Large intestine (tissue), 3 donors: ENCODE results near the gene TTLL4. TPM values are rescaled to one million over a fixed set of nuclear protein-coding genes. Genes with fewer than 3 reads are reported as not detected.
A peak's percentile ranks its signal among the peaks of the same experiment; 100 is the strongest.

ENCODE experiments used
- DNase-seq, 2 donors: peaks; one replicate each; pipeline versions ENCODE4 v3.0.0 to v3.0.0-alpha.2; 2013
- H3K27ac ChIP-seq: one replicate; pipeline ENCODE4 v1.5.1; 2013; ENCODE audit warnings: low read length
- H3K27me3 ChIP-seq: 2 replicates; pipeline ENCODE4 v1.6.1; 2013; ENCODE audit warnings: low read length; ENCODE audit not compliant: control insufficient read depth, insufficient read depth
- H3K36me3 ChIP-seq: 2 replicates; pipeline ENCODE4 v1.6.1; 2013; ENCODE audit warnings: low read length; ENCODE audit not compliant: control insufficient read depth, insufficient read depth
- H3K4me1 ChIP-seq: one replicate; pipeline ENCODE4 v1.6.1; 2013; ENCODE audit warnings: low read length; ENCODE audit not compliant: control insufficient read depth, insufficient read depth
- H3K4me3 ChIP-seq: one replicate; pipeline ENCODE4 v1.5.1; 2013; ENCODE audit warnings: low read length
- H3K9me3 ChIP-seq: one replicate; pipeline ENCODE4 v1.6.1; 2013; ENCODE audit warnings: mild to moderate bottlenecking, low read depth, low read length, moderate library complexity; ENCODE audit not compliant: control insufficient read depth
- WGBS: methylation state at CpG from one replicate; pipeline ENCODE4 v1.1.5; 2013; ENCODE audit warnings: low lambda C conversion rate; ENCODE audit not compliant: insufficient coverage; 5-methylcytosine and 5-hydroxymethylcytosine counted together
- polyA plus RNA-seq: library from polyadenylated mRNA; unstranded; fragments of 120-200 nt; gene quantifications from one replicate; pipeline ENCODE4 v1.2.1, GENCODE V29; 2013

TTLL4 gene
- polyA plus RNA-seq, 1 donor, result 31.7 TPM

DNA sequence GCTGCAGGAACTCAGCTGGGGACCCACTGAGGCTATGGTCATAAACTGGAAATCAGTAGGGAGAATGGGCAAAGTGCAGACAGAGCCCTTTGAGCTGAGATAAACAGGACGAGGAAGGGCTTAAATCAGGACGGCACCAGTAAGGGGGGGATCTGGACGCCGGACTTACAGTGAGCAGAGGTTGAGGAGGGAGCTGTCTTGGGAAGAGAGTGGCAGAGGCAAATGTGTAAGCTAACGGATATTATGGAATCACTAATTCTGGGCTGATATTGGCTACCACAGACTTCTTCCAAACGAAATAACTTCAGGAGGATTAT lies 71.9 kb downstream of the TTLL4 start:
- Histone ChIP-seq H3K36me3 (no peaks in the 10 kb centered on the region), H3K27ac (peak overlapping the region; percentile 93), H3K27me3 (no peaks in the 10 kb centered on the region), H3K9me3 (peaks cover 2% of the 10 kb centered on the region), H3K4me3 (peak overlapping the region; percentile 68), H3K4me1 (peaks cover 43% of the 10 kb centered on the region)
- peak; percentile 86 to 94 for DNase-seq
- no CpG with 5 or more reads among the region's 6 CpGs for WGBS

DNA sequence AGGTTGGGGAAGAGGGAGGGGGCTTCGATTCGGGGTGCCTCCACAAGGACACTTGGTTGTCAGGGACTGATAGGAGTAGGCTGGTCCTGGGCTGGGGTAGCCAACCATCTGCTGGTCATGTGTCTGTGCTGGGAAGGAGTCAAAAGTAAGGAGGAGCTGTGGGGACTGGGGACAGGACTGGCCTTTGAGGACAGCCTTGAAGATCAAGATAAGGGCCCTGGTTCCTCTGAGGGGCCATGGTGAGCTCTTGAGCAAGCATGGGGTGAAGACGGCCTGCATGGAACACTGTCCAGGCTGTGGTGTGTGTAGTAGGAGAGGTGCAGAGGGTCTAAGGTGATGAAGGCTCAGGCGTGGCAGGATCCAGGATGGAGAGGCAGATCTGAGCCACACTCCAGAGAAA lies 73.1 kb downstream of the TTLL4 start:
- WGBS, result 60% methylated on average over 1 of the region's 4 CpGs
- H3K4me3 ChIP-seq, result peak overlapping the region; percentile 68

DNA sequence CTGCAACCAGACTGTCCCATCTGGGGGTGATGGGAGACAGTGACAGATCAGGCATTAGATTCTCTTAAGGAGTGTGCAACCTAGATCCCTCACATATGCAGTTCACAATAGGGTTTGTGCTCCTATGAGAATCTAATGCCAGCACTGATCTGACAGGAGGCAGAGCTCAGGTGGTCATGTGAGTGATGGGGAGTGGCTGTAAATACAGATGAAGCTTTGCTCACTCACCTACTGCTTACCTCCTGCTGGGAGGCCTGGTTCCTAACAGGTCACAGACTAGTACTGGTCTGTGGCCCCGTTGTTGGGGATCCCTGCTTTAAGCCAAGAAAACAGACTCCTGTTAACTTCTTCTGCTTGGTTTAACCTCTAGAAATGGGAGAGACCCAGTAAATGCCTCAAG lies 74.5 kb downstream of the TTLL4 start:
- no CpG with 5 or more reads among the region's 1 CpG for WGBS
- Histone ChIP-seq H3K4me3 (no peak overlapping the region), H3K27me3 (no peaks in the 10 kb centered on the region), H3K9me3 (peaks cover 4% of the 10 kb centered on the region), H3K27ac (peak overlapping the region; percentile 93), H3K4me1 (peaks cover 41% of the 10 kb centered on the region), H3K36me3 (peaks cover 6% of the 10 kb centered on the region)
- DNase-seq, result peak; percentile 72 to 83

More for the DNA sequence above, 73.1 kb downstream of the TTLL4 start:
- H3K36me3 ChIP-seq, result peaks cover 6% of the 10 kb centered on the region
- no peaks in the 10 kb centered on the region for H3K27me3 ChIP-seq
- DNase-seq, result peak in 1 of 2 donors; percentile 60
- peaks cover 43% of the 10 kb centered on the region for H3K4me1 ChIP-seq
- H3K27ac ChIP-seq, result peak overlapping the region; percentile 93
- peaks cover 4% of the 10 kb centered on the region for H3K9me3 ChIP-seq

DNA sequence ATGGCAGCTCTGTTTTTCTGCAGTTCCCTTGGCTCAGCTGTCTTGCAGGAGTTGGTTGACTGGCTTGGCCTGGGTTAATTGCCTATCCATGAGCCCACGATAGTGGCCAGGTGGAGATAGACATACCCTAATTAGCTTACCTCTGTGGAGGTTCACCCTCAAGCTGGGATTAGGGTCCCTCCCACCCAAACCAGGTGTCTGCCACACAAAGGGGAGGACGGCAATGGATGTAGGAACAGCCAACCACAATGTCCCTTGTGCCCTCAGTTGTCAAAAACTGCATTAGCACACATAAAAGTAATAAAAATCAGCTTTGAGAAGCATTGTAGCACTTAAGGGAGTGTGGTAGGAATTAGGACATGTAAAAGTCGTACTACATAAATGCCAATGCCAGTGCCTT lies 75.5 kb downstream of the TTLL4 start:
- H3K27ac ChIP-seq, result peak overlapping the region; percentile 93

DNA sequence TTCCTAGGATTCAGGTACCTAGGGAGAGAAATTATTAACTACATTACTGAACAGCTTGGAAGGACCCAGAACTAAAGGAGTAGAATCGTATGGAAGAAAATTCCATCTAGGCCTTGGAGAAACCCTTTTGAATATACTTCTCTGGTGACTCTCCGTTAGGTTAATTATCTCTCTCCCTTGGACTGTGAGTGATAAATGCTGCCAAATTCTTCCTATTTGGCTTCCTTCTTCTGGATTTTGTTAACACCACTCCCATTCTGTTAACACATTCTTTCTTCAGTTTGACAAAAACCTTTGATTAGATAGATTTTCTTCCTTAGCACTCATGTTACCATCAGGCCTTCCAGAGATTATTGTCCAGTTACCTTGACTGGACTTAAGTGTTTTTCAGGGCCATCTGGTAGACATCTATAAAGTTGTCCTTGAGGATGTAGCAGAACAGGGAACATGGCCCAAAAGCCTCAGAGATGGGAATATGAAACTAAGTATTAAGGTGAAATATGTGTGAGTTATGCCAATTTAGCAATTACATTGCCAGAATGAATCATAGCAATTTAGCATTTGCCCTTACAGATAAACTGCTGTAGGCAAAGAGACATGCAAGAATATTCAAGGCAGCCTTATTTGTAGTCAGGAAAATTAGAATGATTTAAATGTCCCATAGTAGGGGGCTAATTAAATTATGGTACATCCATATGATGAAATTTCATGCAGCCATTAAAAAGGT lies 78.1 kb downstream of the TTLL4 start:
- H3K27ac ChIP-seq, result no peak overlapping the region
- 100% methylated on average over 2 of the region's 2 CpGs for WGBS

More for the DNA sequence above, 75.5 kb downstream of the TTLL4 start:
- Histone ChIP-seq H3K9me3 (peaks cover 4% of the 10 kb centered on the region), H3K27me3 (no peaks in the 10 kb centered on the region), H3K4me1 (peaks cover 33% of the 10 kb centered on the region), H3K4me3 (no peak overlapping the region), H3K36me3 (peaks cover 6% of the 10 kb centered on the region)
- 100% methylated on average over 2 of the region's 3 CpGs for WGBS
- DNase-seq, result no peak

DNA sequence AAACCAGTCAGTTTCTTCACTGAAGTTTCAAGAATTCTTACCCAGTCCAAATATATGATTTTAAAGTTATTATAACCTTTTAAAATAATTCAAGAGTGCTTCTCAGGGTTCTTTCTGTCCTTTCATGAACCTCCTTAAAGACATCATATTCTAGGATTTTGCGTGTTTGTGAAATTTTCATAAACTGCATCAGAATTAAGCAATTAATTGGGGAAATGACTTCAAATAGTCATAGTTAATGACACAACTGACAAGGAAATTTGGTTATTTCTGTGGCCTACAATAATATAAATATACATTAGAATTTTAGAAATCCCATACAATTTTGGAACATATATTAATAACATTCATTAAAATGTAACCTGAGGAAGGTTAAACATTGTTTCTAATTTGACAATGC lies 81.8 kb downstream of the TTLL4 start:
- Histone ChIP-seq H3K9me3 (peaks cover 4% of the 10 kb centered on the region), H3K36me3 (peaks cover 6% of the 10 kb centered on the region), H3K4me3 (no peak overlapping the region), H3K27me3 (no peaks in the 10 kb centered on the region), H3K27ac (no peak overlapping the region), H3K4me1 (peaks cover 7% of the 10 kb centered on the region)
- DNase-seq, result no peak
- 100% methylated on average over 1 of the region's 1 CpG for WGBS

More for the DNA sequence above, 78.1 kb downstream of the TTLL4 start:
- Histone ChIP-seq H3K9me3 (peaks cover 4% of the 10 kb centered on the region), H3K4me1 (peaks cover 27% of the 10 kb centered on the region), H3K4me3 (no peak overlapping the region), H3K27me3 (no peaks in the 10 kb centered on the region), H3K36me3 (peaks cover 6% of the 10 kb centered on the region)
- DNase-seq, result no peak

DNA sequence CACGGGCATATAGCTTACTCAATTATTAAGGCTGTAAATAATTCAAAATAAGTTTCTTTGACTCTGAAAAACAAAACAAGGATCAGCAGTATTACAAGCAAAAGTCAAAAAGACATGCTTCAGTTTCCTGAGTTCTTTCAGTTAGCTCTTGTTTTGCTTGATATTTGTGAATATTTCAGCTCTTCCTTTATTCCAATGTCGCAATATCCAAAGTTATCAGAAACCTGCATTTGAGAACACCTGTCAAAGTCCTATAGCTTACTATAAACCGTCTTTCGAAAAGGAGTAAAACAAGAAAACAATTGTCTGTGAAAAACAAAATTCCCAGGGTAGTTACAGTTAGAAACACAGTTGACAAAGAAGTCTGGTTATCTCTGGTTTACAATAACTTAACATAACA lies 86.1 kb downstream of the TTLL4 start:
- Histone ChIP-seq H3K27me3 (no peaks in the 10 kb centered on the region), H3K9me3 (no peaks in the 10 kb centered on the region), H3K27ac (no peak overlapping the region), H3K4me3 (no peak overlapping the region), H3K4me1 (peaks cover 19% of the 10 kb centered on the region), H3K36me3 (no peaks in the 10 kb centered on the region)
- 60% methylated on average over 1 of the region's 4 CpGs for WGBS
- no peak for DNase-seq

DNA sequence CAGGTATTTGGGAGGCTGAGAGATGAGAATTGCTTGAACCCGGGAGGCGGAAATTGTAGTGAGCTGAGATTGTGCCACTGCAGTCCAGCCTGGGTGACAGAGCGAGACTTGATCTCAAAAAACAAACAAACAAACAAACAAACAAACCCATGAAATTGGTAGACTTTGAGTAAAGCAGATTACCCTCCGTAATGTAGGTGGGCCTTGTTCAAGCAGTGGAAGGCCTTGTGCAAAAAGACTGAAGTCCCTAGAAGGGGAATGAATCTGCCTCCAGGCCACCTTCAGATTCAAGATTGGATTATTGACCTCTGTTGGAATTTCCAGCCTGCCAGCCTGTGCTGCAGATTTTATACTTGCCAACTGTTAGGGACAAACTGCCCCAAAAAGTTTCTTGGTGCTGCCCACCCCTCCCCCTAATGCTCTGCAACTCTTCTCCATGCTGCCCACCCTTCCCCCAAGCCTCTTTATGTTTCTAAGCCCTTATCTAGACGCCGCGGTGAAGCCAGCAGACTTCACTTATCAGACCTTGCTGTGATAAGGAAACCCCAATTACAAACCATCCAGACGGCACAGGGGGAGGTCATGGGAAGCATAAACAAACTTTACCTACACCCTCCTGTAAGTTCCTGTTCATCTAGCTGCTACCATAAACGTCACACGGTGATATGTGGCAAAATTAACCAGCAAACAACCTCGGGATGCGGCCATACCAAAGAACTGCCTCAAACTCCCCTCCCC lies 88.3 kb downstream of the TTLL4 start:
- Histone ChIP-seq H3K36me3 (no peaks in the 10 kb centered on the region), H3K4me3 (no peak overlapping the region), H3K9me3 (peaks cover 5% of the 10 kb centered on the region), H3K4me1 (peaks cover 21% of the 10 kb centered on the region), H3K27ac (peak overlapping the region; percentile 48), H3K27me3 (no peaks in the 10 kb centered on the region)
- no CpG with 5 or more reads among the region's 12 CpGs for WGBS
- peak; percentile 16 to 58 for DNase-seq

DNA sequence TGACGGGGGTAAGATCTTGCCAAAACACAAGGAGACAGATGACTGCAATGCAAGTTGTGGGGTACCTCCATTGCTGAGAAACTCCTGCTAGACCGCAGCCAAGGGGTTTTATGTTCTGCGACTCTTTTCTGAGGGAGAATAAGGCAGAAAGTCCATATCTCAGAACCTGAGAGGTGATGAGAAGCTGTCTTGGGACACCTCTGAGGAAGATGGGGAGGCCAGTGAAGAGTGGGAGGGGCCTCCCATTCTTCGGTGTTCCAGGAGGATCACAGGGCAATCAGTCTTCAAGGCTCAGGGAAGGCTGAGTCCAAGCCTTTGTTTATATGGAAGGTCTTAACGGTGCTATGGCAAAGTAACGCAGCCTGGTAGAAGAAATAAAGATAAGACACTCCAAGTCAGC lies 89.4 kb downstream of the TTLL4 start:
- 20% methylated on average over 1 of the region's 6 CpGs for WGBS
- Histone ChIP-seq H3K9me3 (peaks cover 8% of the 10 kb centered on the region), H3K27ac (peak overlapping the region; percentile 48), H3K36me3 (no peaks in the 10 kb centered on the region), H3K27me3 (no peaks in the 10 kb centered on the region), H3K4me3 (no peak overlapping the region), H3K4me1 (peaks cover 15% of the 10 kb centered on the region)
- DNase-seq, result peak in 1 of 2 donors; percentile 24

DNA sequence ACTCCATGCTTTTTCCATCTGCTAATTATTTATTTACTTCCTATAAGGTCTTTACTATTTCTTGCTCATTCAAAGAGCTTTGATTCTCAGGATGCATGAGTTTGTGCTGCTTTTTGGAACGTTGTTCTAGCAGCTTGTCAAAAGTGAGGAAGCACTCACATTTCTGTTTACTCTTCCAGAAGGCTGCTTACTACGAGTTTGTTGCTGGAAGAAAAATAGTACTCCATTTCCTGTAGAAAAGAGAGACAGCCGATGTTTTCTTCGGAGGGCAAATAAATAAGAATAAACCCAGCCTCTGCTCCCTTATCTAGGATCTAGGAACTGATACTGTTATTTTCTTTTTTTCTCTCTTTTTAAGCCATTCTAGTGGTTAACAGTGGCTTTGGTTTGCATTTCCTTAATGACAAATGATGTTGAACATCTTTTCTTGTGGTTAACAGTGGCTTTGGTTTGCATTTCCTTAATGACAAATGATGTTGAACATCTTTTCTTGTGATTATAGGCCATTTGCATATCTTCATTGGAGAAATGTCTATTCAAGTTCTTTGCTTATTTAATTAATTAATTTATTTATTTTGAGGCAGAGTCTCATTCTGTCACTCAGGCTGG lies 91.9 kb downstream of the TTLL4 start:
- H3K4me1 ChIP-seq, result peaks cover 26% of the 10 kb centered on the region
- H3K36me3 ChIP-seq, result no peaks in the 10 kb centered on the region
- no peaks in the 10 kb centered on the region for H3K27me3 ChIP-seq
- no CpG with 5 or more reads among the region's 4 CpGs for WGBS
- no peak for DNase-seq
- peaks cover 9% of the 10 kb centered on the region for H3K9me3 ChIP-seq
- H3K27ac ChIP-seq, result no peak overlapping the region
- H3K4me3 ChIP-seq, result no peak overlapping the region
